HG03565 (cell line): ENCODE measurements around the gene C19orf12.

Experiments
- ATAC-seq: cut with Tn5 transposase; IDR thresholded peaks from one replicate; pipeline ENCODE4 v1.9.1; 2021; ENCODE audit warnings: mild to moderate bottlenecking, moderate library complexity; ENCODE audit not compliant: unreplicated experiment

The C19orf12 gene

DNA sequence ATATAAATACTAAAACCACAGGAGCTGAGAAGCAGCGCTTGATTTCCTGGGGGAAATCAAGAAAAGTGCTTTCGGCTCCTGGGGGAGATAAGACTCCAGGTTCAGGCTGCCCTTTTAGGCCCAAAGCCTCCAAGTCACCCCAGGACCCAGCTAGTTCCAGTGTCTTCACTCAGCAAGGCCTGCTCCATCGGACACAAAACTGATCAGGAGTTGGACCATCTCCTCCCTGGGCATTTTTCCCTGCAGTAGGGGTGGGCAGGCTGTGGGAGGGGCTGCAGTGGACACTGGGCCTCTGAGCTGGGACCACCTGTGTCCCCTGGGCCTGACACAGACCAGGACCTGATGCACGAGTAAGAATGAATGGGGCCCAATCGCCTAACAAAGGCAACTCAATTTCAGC is 15.2 kb downstream of the C19orf12 start:
- no peak for ATAC-seq

DNA sequence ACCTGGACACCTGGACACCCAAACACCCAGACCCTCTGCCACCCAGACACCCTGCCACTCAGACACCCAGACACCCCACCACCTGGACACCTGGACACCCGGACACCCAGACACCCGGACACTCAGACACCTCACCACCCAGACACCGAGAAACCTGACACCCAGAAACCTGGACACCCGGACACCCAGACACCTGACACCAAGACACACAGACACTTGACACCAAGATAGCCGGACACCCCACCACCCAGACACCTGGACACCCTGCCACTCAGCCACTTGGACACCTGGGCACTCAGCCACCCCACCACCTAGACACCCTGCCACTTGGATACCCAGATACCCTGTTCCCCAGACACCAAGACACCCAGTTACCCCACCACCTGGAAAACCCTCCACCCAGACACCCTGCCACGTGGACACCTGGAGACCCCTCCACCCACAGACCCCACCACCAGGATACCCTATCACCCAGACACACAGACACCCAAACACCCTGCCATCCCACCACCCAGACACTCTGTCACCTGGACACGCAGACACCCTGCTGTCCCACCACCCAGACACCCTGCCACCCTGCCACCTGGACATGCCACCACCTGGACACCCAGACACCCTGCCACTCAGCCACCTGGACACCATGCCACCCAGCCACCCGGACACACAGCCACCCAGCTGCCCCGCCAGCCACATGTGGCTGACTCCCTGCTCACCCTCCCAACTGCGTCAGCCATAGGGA is 17.4 kb downstream of the C19orf12 start:
- no peak for ATAC-seq

DNA sequence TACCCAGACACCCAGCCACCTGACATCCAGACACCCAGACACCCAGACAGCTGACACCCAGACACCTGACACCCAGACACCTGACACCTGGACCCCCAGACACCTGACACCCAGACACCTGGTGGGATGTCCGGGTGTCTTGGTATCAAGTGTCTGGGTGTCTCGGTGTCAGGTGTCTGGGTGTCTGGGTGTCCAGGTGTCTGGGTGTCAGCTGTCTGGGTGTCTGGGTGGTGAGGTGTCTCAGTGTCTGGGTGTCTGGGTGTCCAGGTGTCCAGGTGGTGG is 18.6 kb downstream of the C19orf12 start:
- no peak for ATAC-seq

DNA sequence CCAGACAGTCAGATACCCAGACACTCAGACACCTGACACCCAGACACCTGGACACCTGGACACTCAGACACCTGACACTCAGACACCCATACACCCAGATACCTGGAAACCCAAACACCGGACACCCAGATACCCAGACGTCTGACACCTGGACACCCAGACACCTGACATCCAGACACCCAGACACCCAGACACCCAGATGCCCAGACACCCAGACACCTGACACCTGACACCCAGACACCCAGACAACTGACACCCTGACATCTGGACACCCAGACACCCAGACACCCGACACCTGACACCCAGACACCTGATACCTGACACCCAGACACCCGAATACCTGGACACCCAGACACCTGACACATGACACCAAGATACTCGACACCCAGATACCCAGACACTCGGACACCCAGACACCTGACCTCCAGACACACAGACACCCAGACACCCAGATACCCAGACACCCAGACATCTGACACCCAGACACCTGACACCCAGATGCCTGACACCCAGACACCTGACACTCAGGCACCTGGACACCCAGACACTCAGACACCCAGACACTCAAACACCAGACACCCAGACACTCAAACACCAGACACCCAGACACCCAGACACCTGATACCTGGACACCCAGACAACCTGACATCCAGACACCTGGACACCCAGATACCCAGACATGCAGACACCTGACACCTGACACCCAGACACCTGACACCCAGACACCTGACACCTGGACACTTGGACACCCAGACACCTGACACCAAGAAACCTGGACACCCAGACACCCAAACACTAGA is 19.1 kb downstream of the C19orf12 start:
- no peak for ATAC-seq

DNA sequence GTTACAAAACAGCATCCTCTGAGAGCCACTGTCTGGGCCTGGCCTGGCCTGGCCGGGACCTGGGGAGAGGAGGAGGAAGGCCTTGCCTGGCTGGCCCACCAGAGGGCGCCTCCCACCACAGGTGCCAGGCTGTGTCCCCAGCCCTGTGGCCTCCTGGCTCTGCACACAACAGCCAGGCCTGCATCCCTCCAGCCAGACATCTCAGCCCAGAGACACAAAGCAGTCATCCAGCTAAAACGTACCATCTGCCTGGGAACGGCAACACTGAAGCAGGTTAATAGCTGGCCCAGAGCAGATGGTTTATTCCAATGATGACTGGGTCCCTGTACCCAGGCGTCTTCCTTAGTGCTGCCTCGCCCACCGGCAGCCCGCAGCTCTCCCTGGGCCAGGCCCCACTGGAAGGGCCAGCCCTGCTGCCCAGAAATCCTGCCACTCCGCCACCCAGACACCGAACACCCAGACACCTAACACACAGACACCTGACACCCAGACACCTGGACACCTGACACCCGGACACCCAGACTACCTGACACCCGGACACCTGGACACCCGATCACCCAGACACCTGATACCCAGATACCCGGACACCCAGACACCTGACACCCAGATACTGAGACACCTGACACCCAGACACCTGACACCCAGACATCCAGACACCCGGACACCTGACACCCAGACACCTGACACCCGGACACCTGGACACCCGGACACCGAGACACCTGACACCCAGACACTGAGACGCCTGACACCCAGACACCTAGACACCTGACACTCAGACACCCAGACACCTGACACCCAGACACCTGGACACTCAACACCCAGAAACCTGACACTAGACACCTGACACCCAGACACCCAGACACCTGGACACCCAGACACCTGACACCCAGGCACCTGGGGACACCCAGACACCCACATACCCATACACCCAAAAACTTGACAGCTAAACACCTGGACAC is 20.1 kb downstream of the C19orf12 start:
- peak; percentile 93 for ATAC-seq

DNA sequence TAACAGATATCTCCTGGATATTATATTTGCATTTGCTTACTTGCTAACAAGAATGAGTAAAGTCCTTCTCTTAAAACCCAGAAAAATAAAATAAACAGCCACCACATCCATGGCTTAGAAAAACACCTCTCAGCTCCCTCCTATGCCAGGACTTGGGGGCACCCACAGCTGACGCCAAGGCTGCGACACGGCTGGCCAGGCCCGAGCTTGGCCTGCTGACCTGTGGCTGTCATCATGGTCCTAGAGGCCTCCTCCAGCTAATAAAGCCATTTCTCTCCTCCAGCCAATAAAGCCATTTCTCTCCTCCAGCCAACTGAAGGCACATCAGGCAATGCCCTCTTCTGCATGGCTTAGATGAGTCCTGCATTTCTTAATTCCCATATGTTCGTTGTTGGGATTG is 20.9 kb downstream of the C19orf12 start:
- no peak for ATAC-seq

DNA sequence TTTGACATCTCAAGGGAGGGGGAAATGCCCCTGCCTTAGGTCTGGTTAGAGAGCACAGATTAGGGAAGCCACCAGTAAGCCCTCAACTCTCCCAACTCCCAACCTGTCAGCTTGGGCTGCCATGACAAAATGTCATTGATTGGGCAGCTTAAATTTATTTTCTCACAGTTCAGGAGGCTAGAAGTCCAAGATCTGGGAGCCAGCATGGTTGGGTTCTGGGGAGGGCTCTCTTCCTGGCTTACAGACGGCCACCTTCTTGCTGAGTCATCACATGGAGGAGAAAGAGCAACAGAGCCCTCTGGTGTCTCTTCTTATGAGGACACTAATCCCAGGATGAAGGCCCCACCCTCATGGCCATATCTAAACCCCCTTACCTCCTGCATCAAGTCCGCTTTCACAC is 24.2 kb downstream of the C19orf12 start:
- no peak for ATAC-seq

DNA sequence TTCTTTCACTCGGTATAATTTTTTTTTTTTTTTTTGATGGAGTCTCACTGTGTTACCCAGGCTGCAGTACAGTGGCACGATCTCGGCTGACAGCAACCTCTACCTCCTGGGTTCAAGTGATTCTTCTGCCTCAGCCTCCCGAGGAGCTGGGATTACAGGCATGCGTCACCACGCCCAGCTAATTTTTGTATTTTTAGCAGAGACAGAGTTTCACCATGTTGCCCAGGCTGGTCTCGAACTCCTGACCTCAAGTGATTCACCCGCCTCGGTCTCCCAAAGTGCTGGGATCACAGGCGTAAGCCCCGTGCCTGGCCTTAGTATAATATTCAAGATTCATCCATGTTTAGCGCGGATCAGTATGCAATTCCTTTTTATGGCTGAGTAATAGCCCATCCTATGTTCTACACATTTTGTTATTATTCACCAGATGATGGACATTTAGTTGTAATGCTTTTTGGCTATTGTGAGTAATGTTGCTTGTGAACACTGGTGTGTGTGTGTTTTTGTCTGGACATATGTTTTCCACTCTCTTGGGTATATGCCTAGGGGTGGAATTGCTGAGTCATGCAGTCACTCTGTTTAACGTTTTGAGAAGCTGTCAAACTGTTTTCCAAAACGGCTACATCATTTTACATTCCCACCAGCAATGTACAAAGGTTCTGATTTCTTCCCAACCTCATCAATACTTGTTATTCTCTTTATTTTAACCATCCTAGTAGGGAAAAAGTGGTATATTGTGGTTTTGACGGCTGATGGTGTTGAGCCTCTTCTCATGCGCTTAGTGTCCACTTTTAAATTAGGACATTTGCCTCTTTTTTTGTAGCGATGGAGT is 26.9 kb downstream of the C19orf12 start:
- no peak for ATAC-seq

DNA sequence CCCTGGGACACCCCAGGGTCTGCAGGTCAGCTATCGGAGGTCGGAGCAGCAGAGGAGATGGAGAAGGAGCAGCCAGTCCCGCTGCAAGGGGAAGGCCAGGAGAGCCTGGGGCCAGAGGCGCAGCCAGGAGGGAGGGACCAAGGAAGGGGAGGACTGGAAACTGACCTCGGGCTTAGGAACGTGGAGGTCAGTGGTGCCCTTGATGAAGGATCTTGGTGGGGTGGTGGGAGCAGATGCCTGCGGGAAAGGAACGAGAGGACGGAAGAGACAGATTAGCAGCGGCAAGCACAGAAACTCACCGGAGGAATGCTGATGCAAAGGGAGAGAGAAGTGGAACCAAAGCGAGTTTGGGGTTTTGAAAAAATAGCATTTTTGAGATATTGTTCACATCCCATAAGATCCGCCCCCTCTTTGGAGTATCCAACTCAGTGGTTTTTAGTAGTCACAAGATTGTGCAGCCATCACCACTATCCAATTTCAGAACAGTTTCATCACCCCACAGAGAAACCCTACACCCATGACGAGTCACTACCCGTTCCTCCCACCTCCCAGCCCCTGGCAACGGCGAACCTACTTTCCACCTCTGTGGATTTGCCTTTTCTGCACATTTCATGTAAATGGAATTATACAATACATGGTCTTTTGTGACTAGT is 27.7 kb downstream of the C19orf12 start:
- no peak for ATAC-seq

DNA sequence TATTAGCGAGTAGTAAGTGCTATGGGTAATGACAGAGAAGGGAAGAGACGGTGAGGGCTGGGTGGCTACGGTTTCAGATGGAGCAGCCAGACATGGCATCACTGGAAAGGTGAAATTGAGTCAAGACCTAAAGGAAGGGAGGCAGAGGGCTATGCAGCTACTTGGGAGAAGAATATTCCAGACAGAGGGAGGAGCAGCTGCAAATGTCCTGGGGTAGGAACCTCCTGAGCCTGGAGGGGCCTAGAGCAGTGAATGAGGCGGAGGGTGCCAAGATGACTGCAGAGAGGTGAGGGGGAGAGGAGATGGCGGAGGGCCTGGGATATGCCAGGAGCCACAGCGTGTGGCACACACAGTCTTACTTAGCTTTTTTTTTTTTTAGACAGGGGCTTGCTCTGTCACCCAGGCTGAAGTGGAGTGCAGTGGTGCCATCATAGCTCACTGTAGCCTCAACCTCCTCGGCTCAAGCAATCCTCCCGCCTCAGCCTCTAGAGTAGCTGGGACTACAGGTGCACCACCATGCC is 28.7 kb downstream of the C19orf12 start:
- ATAC-seq, result no peak

DNA sequence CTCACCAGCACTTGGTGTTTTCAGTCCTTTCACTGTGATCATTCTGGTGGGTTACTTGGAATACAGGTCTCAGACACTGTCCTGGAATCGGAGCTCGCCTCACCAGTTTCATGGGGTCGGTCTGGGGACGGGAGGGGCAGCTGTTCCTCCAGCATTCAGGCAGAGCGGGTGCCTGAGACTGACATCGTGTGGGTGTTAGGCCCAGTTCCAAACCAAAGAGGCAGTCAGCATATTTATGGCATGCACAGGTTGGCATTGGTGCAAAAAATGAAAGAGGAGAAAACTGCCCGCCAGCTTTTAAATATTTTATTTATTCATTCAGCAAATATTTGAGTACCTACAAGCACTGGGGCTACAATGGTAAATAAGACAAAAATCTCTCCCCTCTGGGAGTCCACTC is 29.7 kb downstream of the C19orf12 start:
- ATAC-seq, result no peak

DNA sequence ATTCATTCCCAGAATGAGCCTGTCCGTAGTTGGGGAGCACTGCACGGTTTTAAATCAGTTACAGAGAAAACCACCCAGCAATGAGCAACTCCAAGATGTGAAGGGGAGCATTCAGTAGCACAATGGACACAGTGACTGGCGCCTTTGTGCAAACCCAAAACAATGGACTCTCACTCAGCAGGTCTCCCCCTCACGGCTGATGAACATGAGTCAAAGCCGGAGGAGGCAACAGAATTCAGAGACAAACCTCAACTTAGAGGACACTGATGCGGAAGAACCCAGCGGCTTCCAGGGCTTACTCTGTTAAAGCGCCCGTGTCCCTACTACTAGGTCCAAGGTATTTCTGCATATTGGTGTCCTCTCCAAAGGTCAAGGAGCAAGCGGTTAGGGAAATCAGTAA is 32.1 kb downstream of the C19orf12 start:
- ATAC-seq, result no peak

DNA sequence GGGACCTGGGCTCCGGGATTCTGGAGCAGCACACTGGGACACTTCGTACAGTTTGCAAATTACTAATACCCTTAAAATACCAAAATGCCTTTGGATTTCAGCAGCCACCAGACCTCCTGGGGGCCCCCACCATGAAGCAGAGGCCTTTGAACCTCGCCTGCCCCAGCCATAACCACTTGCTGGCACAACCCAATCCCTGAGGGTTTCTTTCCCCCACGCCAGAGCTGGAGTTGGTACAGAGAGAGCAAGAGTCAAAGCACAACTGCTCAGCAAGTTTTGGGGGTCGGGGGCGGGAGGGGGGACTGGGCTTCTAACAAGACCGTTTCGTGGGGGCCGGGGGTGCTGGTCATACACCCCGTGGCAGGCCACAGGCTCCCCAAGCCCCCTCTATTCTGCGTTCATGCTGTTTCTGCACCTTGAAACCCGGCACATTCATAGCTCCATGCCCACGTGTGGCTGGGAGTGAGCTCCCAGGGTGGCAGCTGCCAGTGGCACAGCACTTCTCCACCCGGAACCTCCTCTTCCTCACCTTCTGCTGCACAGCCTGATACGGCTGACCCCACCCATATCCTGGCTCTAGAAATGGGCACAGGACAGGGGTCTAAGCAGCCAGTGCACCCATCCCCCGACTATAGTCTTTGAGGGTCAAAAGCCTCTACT is 32.7 kb downstream of the C19orf12 start:
- ATAC-seq, result no peak

DNA sequence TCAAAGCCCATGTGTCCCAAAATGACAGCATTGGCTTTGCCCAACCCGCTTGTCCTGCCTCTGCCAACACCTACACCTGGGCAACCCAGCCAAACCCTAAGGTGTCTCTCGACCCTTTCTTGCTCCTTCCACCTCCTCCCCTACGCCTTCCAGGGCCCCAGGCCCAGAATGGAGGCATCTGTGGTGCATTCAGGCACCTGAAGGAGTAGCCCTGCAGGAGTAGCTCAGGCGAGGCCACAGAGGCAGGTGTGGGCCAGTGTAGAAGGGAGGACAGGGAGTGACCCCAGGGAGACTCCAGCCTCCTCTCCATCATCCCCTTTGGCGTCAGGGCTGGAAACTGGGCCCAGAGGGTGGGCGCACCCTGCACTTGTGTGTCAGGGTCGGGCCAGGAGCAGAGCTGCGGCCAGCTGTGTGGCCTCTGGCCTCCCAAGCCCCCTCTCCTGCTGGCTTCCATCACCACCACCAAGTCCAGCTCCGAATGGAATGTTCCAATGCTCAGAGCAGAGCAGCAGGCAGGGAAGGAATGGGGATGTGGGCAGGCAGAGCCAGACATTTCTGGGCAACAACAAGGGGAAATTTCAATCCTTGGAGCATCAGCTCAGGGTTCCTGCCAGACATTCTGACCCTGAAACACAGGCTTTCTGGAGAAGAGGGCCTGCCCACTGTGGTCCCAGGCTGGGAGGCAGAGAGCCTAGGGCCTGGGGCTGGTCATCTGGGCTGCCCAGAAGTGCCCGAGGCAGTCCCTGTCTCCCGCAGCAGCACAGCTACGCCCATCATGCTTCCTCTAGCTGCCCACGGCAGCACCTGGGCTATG is 33.4 kb downstream of the C19orf12 start:
- no peak for ATAC-seq

DNA sequence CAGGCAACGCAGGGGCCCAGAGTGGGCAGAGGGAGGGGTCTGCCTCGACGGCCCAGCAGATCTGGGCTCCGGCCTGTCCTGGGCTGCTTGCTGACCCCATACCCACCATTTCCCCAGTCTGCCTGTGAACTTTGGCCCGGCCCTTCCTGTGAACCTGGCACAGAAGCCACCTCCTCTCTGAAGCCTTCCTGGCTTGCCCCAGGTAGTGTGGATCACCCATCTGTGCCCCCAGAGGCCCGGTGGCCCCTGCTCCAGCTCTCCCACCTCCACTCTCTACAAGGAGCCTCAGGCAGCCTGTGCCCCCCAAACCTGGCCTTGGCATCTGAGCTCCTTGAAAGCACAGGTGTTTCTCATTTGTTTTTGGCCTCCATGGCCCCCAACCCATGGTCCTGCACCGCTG is 34.1 kb downstream of the C19orf12 start:
- ATAC-seq, result no peak

DNA sequence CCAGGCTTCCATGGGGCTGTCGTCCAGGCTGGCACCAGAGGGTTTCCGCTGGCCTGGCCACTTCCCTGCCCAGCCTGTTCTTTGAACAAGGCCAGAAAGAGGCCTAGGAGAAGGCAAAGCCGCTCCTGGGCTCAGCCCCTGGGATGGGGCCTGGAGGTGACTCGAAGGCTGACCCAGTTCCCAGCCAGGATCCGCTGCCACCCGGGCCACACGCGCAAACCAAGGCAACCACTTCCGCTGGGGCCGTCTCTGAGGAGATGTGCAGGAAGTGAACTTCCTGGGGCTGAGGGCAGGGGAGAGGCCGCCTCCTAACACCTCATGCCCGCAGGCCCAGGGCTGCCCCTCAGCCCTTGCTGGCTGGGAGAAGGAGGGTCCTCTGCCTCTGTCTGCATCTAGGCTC is 34.6 kb downstream of the C19orf12 start:
- no peak for ATAC-seq

DNA sequence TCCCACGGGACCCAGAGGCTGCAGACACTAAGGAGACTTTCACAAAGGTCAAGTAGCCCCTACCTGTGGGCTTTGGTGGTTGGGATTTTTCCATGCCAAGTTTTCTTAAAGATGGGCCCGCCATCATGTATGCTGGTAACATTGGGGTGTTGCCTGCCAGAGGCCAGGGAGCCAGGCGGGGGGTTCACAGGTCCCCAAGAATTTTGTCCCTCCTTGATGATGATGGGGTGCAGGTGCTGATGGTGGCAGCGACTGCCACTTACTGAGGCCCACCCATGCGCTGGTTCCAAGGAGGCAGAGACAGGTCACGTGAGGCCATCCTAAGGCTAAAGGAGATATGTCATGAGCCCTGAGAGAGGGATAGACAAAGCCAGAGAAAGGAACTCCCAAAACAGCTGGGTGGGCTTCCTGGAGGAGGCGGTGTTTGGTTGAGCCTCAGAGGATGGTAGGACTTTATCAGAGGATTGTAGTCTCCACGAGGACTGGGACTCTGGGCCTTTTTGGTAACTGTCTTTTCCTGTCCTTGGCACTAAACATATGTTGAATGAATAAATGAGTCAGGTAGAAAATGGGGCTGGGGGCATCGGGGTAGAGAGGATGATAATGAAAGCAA is 35.4 kb downstream of the C19orf12 start:
- ATAC-seq, result no peak

DNA sequence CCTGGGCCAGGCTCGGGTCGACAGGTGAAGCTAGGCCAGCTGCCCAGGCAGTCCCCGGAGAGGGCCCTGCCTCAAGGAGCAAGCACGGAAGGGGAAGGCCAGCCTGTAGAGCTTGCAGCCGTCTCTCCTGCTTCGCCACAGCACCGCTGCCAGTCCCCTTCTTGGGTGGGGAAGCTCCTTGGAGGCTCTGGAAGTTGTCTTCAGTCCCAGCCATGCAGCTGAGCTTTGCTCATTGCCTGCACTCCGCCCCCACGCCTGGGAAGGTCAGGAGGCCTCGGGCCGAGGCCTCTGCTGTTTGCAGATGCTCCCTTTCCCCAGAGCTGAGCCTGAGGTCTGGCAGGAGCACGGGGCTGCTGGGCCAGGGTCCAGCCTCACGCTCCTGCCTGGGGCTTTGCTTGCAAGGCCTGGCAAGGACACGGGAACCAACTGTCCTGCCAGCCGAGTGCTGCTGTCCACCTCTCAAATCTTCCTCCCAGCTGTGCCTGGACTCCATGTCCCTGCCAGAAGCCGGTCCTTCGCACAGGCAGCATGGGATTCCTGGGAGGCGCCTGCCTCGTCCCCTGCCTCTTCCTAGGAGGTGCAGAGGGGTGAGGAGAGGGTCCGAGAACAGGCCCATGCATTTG is 36.5 kb downstream of the C19orf12 start:
- ATAC-seq, result no peak
